ENCODE data around the gene MBNL1.

Gene MBNL1

GRCh38 chr3:152299249-152299976, 30.7 kb downstream of the MBNL1 start:
- DNase-seq, result peak; percentile 62

- no peak for DNase-seq
Measured at GRCh38 chr3:152300029-152300731, 31.5 kb downstream of the MBNL1 start.

- no peak for DNase-seq
Measured at GRCh38 chr3:152301745-152302181, 33.0 kb downstream of the MBNL1 start.

- peak; percentile 55 for DNase-seq
Measured at GRCh38 chr3:152302521-152303021, 33.8 kb downstream of the MBNL1 start.

- no peak for DNase-seq
Measured at GRCh38 chr3:152304160-152304559, 35.4 kb downstream of the MBNL1 start.

GRCh38 chr3:152305075-152305474, 36.3 kb downstream of the MBNL1 start:
- no peak for DNase-seq

- no peak for DNase-seq
Measured at GRCh38 chr3:152307829-152308474, 39.2 kb downstream of the MBNL1 start.

GRCh38 chr3:152308475-152308844, 39.7 kb downstream of the MBNL1 start:
- DNase-seq, result no peak

GRCh38 chr3:152309031-152309430, 40.3 kb downstream of the MBNL1 start:
- DNase-seq, result no peak

GRCh38 chr3:152309535-152310307, 41.0 kb downstream of the MBNL1 start:
- DNase-seq, result peak; percentile 54

- no peak for DNase-seq
Measured at GRCh38 chr3:152313430-152313829, 44.7 kb downstream of the MBNL1 start.

- DNase-seq, result no peak
Measured at GRCh38 chr3:152313914-152314313, 45.2 kb downstream of the MBNL1 start.

- no peak for DNase-seq
Measured at GRCh38 chr3:152314677-152315353, 46.1 kb downstream of the MBNL1 start.

- peak; percentile 34 for DNase-seq
Measured at GRCh38 chr3:152315623-152316022, 46.9 kb downstream of the MBNL1 start.

GRCh38 chr3:152316318-152316717, 47.6 kb downstream of the MBNL1 start:
- DNase-seq, result no peak

GRCh38 chr3:152317184-152317583, 48.5 kb downstream of the MBNL1 start:
- no peak for DNase-seq

GRCh38 chr3:152317956-152318355, 49.2 kb downstream of the MBNL1 start:
- DNase-seq, result no peak

- no peak for DNase-seq
Measured at GRCh38 chr3:152318512-152318911, 49.8 kb downstream of the MBNL1 start.

- no peak for DNase-seq
Measured at GRCh38 chr3:152319256-152319655, 50.5 kb downstream of the MBNL1 start.

- no peak for DNase-seq
Measured at GRCh38 chr3:152319831-152320617, 51.3 kb downstream of the MBNL1 start.

- DNase-seq, result no peak
Measured at GRCh38 chr3:152321200-152321954, 52.6 kb downstream of the MBNL1 start.

Data from CD4-positive, alpha-beta T cell treated with Interleukin-12 subunit alpha and Interleukin-12 subunit beta, for 1 hour (primary cell).